ENCODE data around the gene FILIP1L. TPM values are rescaled to one million over a fixed set of nuclear protein-coding genes. Genes with fewer than 3 reads are reported as not detected.

Gene FILIP1L
- total and polyA plus RNA-seq, 2 donors from 2014 or later = 5.5 to 25.5 TPM

DNA sequence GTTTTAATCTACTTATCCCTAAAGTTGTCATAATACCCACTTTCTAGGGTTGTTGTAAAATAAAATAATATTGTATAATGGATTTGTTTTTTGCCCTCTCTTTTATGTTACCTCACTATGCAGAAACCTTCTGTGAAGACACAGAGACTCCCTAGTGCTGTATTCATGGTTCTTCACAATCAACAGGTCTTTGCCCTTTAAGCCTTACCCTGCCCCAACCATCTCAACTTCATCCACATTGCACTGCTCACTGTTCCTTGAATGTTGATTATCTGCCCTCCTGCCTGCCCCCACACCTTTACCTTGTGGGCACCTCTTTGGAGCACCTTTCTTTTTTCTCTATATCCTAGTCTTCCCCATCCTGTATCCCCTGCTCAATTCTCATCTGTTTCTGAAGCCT is 275.5 kb downstream of the FILIP1L start:
- no peaks in the 10 kb centered on the region for H3K27me3 ChIP-seq (ENCODE audit: control insufficient read depth, insufficient read depth, low read length)
- no peak overlapping the region for H3K27ac ChIP-seq (ENCODE audit: low read depth in 2 of 2, low read length in 2 of 2)
- DNase-seq (no peak), FAIRE-seq (no peak)
- no peaks in the 10 kb centered on the region for H3K36me3 ChIP-seq (ENCODE audit: control insufficient read depth in 2 of 3, insufficient read depth in 3 of 3, low read length in 3 of 3)
- no peak overlapping the region for H3K9ac ChIP-seq (ENCODE audit: low read length in 3 of 3)
- intact Hi-C loops (cut with DNase I) = loop anchor here (5.0 kb wide), 1 partner anchor 419 kb away; no protein-coding TSS in a partner anchor
- peaks cover 0 to 3% (median 2%) of the 10 kb centered on the region in 3 donors for H3K4me1 ChIP-seq (ENCODE audit: control insufficient read depth in 2 of 3, insufficient read depth in 2 of 3, low read depth in 1 of 3, low read length in 3 of 3)
- no peaks in the 10 kb centered on the region for H3K9me3 ChIP-seq (ENCODE audit: control insufficient read depth in 2 of 3, insufficient read depth in 1 of 3, low read length in 3 of 3)
- H3K4me3 ChIP-seq (ENCODE audit: low read length in 3 of 3) = no peak overlapping the region
- TF ChIP-seq, protein P1, sequence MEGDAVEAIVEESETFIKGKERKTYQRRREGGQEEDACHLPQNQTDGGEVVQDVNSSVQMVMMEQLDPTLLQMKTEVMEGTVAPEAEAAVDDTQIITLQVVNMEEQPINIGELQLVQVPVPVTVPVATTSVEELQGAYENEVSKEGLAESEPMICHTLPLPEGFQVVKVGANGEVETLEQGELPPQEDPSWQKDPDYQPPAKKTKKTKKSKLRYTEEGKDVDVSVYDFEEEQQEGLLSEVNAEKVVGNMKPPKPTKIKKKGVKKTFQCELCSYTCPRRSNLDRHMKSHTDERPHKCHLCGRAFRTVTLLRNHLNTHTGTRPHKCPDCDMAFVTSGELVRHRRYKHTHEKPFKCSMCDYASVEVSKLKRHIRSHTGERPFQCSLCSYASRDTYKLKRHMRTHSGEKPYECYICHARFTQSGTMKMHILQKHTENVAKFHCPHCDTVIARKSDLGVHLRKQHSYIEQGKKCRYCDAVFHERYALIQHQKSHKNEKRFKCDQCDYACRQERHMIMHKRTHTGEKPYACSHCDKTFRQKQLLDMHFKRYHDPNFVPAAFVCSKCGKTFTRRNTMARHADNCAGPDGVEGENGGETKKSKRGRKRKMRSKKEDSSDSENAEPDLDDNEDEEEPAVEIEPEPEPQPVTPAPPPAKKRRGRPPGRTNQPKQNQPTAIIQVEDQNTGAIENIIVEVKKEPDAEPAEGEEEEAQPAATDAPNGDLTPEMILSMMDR (IDR thresholded peaks at IDR 0.05; ENCODE audit: borderline replicate concordance, extremely low read depth, insufficient read depth) = no peak

DNA sequence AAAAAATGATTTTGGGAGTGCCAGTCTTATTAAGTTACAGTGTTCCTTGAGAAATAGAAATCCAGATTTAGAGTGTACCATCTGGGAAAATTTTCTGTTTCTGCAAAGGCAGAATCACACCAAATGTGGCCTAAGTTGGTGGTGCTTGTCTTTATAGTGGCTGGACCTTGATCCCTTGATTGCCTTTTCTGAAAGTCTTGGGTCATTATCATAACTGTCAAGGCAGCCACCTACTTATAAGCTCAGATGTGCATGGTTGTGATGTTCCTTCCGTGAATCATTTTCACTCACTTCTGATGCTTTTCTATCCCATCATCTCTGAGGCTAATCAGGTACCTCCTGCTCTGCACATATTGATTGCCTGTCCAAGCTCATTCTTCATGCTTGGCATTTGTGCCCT is 276.6 kb downstream of the FILIP1L start:
- Histone ChIP-seq H3K36me3 (ENCODE audit: control insufficient read depth in 2 of 3, insufficient read depth in 3 of 3, low read length in 3 of 3) (no peaks in the 10 kb centered on the region), H3K4me1 (ENCODE audit: control insufficient read depth in 2 of 3, insufficient read depth in 2 of 3, low read depth in 1 of 3, low read length in 3 of 3) (peaks cover 0 to 3% (median 0%) of the 10 kb centered on the region in 3 donors)
- intact Hi-C loops (cut with DNase I) = loop anchor here (5.0 kb wide), 1 partner anchor 420 kb away; no protein-coding TSS in a partner anchor

GRCh38 chr3:99836681-99837080 is 277.6 kb downstream of the FILIP1L start:
- Histone ChIP-seq H3K4me3 (ENCODE audit: low read length in 3 of 3) (no peak overlapping the region), H3K4me1 (ENCODE audit: control insufficient read depth in 2 of 3, insufficient read depth in 2 of 3, low read depth in 1 of 3, low read length in 3 of 3) (peaks cover 0 to 3% (median 0%) of the 10 kb centered on the region in 3 donors), H3K9me3 (ENCODE audit: control insufficient read depth in 2 of 3, insufficient read depth in 1 of 3, low read length in 3 of 3) (no peaks in the 10 kb centered on the region), H3K36me3 (ENCODE audit: control insufficient read depth in 2 of 3, insufficient read depth in 3 of 3, low read length in 3 of 3) (no peaks in the 10 kb centered on the region), H3K27ac (ENCODE audit: low read depth in 2 of 2, low read length in 2 of 2) (no peak overlapping the region), H3K27me3 (ENCODE audit: control insufficient read depth, insufficient read depth, low read length) (no peaks in the 10 kb centered on the region), H3K9ac (ENCODE audit: low read length in 3 of 3) (no peak overlapping the region)
- FAIRE-seq (no peak), DNase-seq (no peak)
- intact Hi-C loops (cut with DNase I) = loop anchor here (5.0 kb wide), 1 partner anchor 421 kb away; no protein-coding TSS in a partner anchor
- TF ChIP-seq, protein P1 (IDR thresholded peaks at IDR 0.05; ENCODE audit: borderline replicate concordance, extremely low read depth, insufficient read depth) = no peak

More for the DNA sequence above, 276.6 kb downstream of the FILIP1L start:
- FAIRE-seq (no peak), DNase-seq (no peak)
- Histone ChIP-seq H3K9ac (ENCODE audit: low read length in 3 of 3) (no peak overlapping the region), H3K27me3 (ENCODE audit: control insufficient read depth, insufficient read depth, low read length) (no peaks in the 10 kb centered on the region), H3K27ac (ENCODE audit: low read depth in 2 of 2, low read length in 2 of 2) (no peak overlapping the region), H3K4me3 (ENCODE audit: low read length in 3 of 3) (no peak overlapping the region), H3K9me3 (ENCODE audit: control insufficient read depth in 2 of 3, insufficient read depth in 1 of 3, low read length in 3 of 3) (no peaks in the 10 kb centered on the region)
- TF ChIP-seq, protein P1 (IDR thresholded peaks at IDR 0.05; ENCODE audit: borderline replicate concordance, extremely low read depth, insufficient read depth) = no peak
